HEK293 (cell line): ENCODE data around the gene CKMT2.

Experiments
- CTCF ChIA-PET: fragments of 350-600 bp; formaldehyde crosslinking; extraction: SDS; loops from one replicate; lab custom pipeline; 2021; ENCODE audit warnings: antibody characterized with exemption; lab: Yijun Ruan, JAX
- POLR2A ChIA-PET: fragments of 300-600 bp; formaldehyde crosslinking; extraction: SDS; loops from one replicate; lab custom pipeline; 2020; ENCODE audit warnings: antibody characterized with exemption, inconsistent platforms; lab: Yijun Ruan, JAX
- H3K27ac ChIP-seq: fragments of 200-500 bp; sonication (Bioruptor generic); 2 replicates; pipeline ENCODE4 v1.5.1; 2014; ENCODE audit warnings: low read depth, low read length, control low read depth, inconsistent platforms; ENCODE audit errors: extremely low read depth
- H3K36me3 ChIP-seq, 2 experiments: fragments of 200-500 bp in 1 of 2; sonication (Bioruptor generic) in 1 of 2; 1 replicate in 1 of 2; 2 replicates in 1 of 2; pipeline ENCODE4 v1.5.1; 2014 to 2017; ENCODE audit warnings: inconsistent platforms in 2 of 2, low read length in 2 of 2; ENCODE audit not compliant: control insufficient read depth in 2 of 2, insufficient read depth in 1 of 2
- H3K4me1 ChIP-seq: fragments of 200-500 bp; sonication (Bioruptor generic); 2 replicates; pipeline ENCODE4 v1.5.1; 2014; ENCODE audit warnings: mild to moderate bottlenecking, low read length, inconsistent platforms; ENCODE audit not compliant: control insufficient read depth, insufficient read depth
- H3K4me3 ChIP-seq: 2 replicates; pipeline ENCODE4 v1.5.1; 2011; ENCODE audit warnings: low read depth, mild to moderate bottlenecking, control low read depth, low read length, moderate library complexity
- H3K9me3 ChIP-seq: fragments of 200-500 bp; sonication (Bioruptor generic); 2 replicates; pipeline ENCODE4 v1.5.1; 2014; ENCODE audit warnings: low read depth, low read length, inconsistent platforms; ENCODE audit not compliant: control insufficient read depth, insufficient read depth
- FEZF1 ChIP-seq: fragments of 450-650 bp; formaldehyde crosslinking; IDR thresholded peaks from 2 replicates; pipeline ENCODE4 v1.5.1; 2016; ENCODE audit warnings: missing biosample characterization, missing genetic modification characterization
- GLIS1 ChIP-seq: fragments of 450-650 bp; formaldehyde crosslinking; IDR thresholded peaks from 2 replicates; pipeline ENCODE4 v1.5.1; 2016; ENCODE audit warnings: missing biosample characterization, missing genetic modification characterization
- SCRT2 ChIP-seq: fragments of 450-650 bp; formaldehyde crosslinking; IDR thresholded peaks from 2 replicates; pipeline ENCODE4 v1.5.1; 2016; ENCODE audit warnings: missing biosample characterization, missing genetic modification characterization
- YY1 ChIP-seq: fragments of 450-650 bp; formaldehyde crosslinking; IDR thresholded peaks from 2 replicates; pipeline ENCODE4 v1.5.1; 2018; ENCODE audit warnings: missing biosample characterization, missing genetic modification characterization
- ZBTB17 ChIP-seq: fragments of 450-650 bp; formaldehyde crosslinking; IDR thresholded peaks from 2 replicates; pipeline ENCODE4 v1.5.1; 2016; ENCODE audit warnings: missing biosample characterization, missing genetic modification characterization
- ZFP37 ChIP-seq: fragments of 450-650 bp; formaldehyde crosslinking; IDR thresholded peaks from 2 replicates; pipeline ENCODE4 v1.5.1; 2016; ENCODE audit warnings: missing biosample characterization, missing genetic modification characterization
- ZNF121 ChIP-seq: fragments of 450-650 bp; formaldehyde crosslinking; IDR thresholded peaks from 2 replicates; pipeline ENCODE4 v1.5.1; 2016; ENCODE audit warnings: missing biosample characterization, missing genetic modification characterization
- ZNF157 ChIP-seq: fragments of 450-650 bp; formaldehyde crosslinking; IDR thresholded peaks from 2 replicates; pipeline ENCODE4 v1.5.1; 2016; ENCODE audit warnings: missing biosample characterization, missing genetic modification characterization
- ZNF202 ChIP-seq: fragments of 450-650 bp; formaldehyde crosslinking; IDR thresholded peaks from 2 replicates; pipeline ENCODE4 v1.5.1; 2016; ENCODE audit warnings: missing biosample characterization, missing genetic modification characterization, borderline replicate concordance
- ZNF335 ChIP-seq: fragments of 450-650 bp; formaldehyde crosslinking; conservative IDR thresholded peaks from 2 replicates; pipeline ENCODE4 v1.5.1; 2016; ENCODE audit warnings: missing biosample characterization, missing genetic modification characterization
- ZNF350 ChIP-seq: fragments of 450-650 bp; formaldehyde crosslinking; IDR thresholded peaks from 2 replicates; pipeline ENCODE4 v1.5.0; 2017; ENCODE audit warnings: missing biosample characterization, mild to moderate bottlenecking, missing genetic modification characterization
- ZNF391 ChIP-seq: fragments of 450-650 bp; formaldehyde crosslinking; IDR thresholded peaks from 2 replicates; pipeline ENCODE4 v1.5.1; 2016; ENCODE audit warnings: low read depth, missing biosample characterization, missing genetic modification characterization, borderline replicate concordance
- ZNF529 ChIP-seq: fragments of 450-650 bp; formaldehyde crosslinking; IDR thresholded peaks from 2 replicates; pipeline ENCODE4 v1.5.1; 2017; ENCODE audit warnings: missing genetic modification characterization, missing biosample characterization; ENCODE audit not compliant: insufficient replicate concordance
- ZNF610 ChIP-seq: fragments of 450-650 bp; formaldehyde crosslinking; IDR thresholded peaks from 2 replicates; pipeline ENCODE4 v1.5.1; 2016; ENCODE audit warnings: missing biosample characterization, missing genetic modification characterization, borderline replicate concordance
- ZNF629 ChIP-seq: fragments of 450-650 bp; formaldehyde crosslinking; IDR thresholded peaks from 2 replicates; pipeline ENCODE4 v1.5.1; 2017; ENCODE audit warnings: missing biosample characterization, missing genetic modification characterization
- ZSCAN23 ChIP-seq: fragments of 450-650 bp; formaldehyde crosslinking; IDR thresholded peaks from 2 replicates; pipeline ENCODE4 v1.5.1; 2016; ENCODE audit warnings: missing biosample characterization, missing genetic modification characterization
- TF ChIP-seq, protein P1 (sequence below): fragments of 450-650 bp; formaldehyde crosslinking; IDR thresholded peaks from 2 replicates; pipeline ENCODE4 v1.5.1; 2016; ENCODE audit warnings: missing biosample characterization, missing genetic modification characterization
- TF ChIP-seq, protein P2 (sequence below): fragments of 450-650 bp; formaldehyde crosslinking; IDR thresholded peaks from 2 replicates; pipeline ENCODE4 v1.5.1; 2017; ENCODE audit warnings: missing biosample characterization, missing genetic modification characterization
- TF ChIP-seq, protein P3 (sequence below): fragments of 450-650 bp; formaldehyde crosslinking; IDR thresholded peaks from 2 replicates; pipeline ENCODE4 v1.5.1; 2016; ENCODE audit warnings: missing biosample characterization, missing genetic modification characterization, borderline replicate concordance
- TF ChIP-seq, protein P4 (sequence below): fragments of 450-650 bp; formaldehyde crosslinking; IDR thresholded peaks from 2 replicates; pipeline ENCODE4 v1.5.1; 2016; ENCODE audit warnings: missing biosample characterization, missing genetic modification characterization

Gene CKMT2

DNA sequence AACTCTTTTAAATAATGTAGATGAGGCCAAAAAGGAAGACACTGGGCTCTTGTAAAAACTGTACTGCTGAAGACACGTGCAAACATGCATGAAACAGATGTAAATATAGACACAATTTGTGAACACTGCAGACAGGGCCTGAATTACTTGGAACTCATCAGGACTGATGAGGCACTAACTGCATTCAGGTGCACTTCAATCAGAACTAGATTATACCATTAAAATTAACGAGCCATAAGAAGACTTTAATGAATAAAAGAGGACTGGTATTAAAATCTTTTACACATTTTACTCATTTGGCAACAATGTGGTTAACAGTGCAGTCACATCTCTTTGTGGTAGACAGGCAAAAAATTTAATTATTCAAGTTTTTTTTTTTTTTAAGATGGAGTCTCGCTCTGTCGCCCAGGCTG lies 54.9 kb downstream of the CKMT2 start:
- ChIA-PET POLR2A (no interaction called here), CTCF (interaction anchor here (1.7 kb wide), 1 partner anchor 12 kb away, joined by 7 read pairs; no protein-coding TSS in a partner anchor)
- H3K27ac ChIP-seq = no peak overlapping the region

DNA sequence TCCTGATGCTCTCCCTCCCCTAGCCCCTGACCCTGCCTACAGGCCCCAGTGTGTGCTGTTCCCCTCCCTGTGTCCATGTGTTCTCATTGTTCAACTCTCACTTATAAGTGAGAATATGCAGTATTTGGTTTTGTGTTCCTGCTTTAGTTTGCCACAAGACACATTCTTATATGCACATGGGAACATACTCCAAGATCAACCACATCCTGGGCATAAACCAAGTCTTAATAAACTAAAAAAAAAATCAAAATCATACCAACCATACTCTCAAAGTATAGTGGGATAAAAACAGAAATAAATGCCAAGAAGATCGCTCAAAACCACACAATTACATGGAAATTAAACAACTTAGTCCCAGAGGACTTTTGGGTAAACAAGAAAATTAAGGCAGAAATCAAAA lies 57.0 kb downstream of the CKMT2 start:
- no peak overlapping the region for H3K27ac ChIP-seq
- ChIA-PET POLR2A (no interaction called here), CTCF (no interaction called here)
- H3K36me3 ChIP-seq = peaks cover 0 to 6% of the 10 kb centered on the region in 2 experiments; a peak in 2 of 3 replicates
- no peak for TF ChIP-seq ZNF335 (tag by site-specific recombination)
- H3K4me3 ChIP-seq = no peak overlapping the region
- no peaks in the 10 kb centered on the region for H3K4me1 ChIP-seq
- H3K9me3 ChIP-seq = no peaks in the 10 kb centered on the region

More for the DNA sequence above, 54.9 kb downstream of the CKMT2 start:
- no peaks in the 10 kb centered on the region for H3K9me3 ChIP-seq
- TF ChIP-seq ZNF121 = no peak
- no peak for TF ChIP-seq ZBTB17
- no peak for TF ChIP-seq SCRT2
- no peak for TF ChIP-seq ZNF610
- TF ChIP-seq, protein P1, sequence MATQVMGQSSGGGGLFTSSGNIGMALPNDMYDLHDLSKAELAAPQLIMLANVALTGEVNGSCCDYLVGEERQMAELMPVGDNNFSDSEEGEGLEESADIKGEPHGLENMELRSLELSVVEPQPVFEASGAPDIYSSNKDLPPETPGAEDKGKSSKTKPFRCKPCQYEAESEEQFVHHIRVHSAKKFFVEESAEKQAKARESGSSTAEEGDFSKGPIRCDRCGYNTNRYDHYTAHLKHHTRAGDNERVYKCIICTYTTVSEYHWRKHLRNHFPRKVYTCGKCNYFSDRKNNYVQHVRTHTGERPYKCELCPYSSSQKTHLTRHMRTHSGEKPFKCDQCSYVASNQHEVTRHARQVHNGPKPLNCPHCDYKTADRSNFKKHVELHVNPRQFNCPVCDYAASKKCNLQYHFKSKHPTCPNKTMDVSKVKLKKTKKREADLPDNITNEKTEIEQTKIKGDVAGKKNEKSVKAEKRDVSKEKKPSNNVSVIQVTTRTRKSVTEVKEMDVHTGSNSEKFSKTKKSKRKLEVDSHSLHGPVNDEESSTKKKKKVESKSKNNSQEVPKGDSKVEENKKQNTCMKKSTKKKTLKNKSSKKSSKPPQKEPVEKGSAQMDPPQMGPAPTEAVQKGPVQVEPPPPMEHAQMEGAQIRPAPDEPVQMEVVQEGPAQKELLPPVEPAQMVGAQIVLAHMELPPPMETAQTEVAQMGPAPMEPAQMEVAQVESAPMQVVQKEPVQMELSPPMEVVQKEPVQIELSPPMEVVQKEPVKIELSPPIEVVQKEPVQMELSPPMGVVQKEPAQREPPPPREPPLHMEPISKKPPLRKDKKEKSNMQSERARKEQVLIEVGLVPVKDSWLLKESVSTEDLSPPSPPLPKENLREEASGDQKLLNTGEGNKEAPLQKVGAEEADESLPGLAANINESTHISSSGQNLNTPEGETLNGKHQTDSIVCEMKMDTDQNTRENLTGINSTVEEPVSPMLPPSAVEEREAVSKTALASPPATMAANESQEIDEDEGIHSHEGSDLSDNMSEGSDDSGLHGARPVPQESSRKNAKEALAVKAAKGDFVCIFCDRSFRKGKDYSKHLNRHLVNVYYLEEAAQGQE = no peak
- TF ChIP-seq ZNF391 (tag by site-specific recombination) = no peak
- no peaks in the 10 kb centered on the region for H3K4me1 ChIP-seq
- no peaks in the 10 kb centered on the region; a peak in 1 of 3 replicates for H3K36me3 ChIP-seq
- H3K4me3 ChIP-seq = no peak overlapping the region

DNA sequence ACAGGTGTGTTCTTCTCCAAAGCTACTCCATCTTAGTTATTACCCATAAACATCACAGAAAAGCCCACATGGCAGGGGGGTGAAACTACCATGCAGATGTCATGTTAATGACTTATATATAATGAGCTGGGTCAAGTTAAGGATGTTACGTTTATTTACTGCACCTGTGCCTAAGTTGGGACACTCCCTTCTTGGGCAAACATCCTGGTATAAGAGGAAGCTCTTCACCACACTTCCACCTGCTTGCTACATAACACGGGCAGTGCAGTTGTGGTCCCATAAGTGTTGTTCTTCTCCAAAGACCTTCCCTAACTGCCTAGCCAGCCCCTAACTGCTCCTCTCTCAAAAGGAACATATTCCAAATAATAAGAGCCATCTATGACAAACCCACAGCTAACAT lies 59.0 kb downstream of the CKMT2 start:
- CTCF ChIA-PET = interaction anchor here (1.0 kb wide), 1 partner anchor 934 kb away, joined by 4 read pairs; no protein-coding TSS in a partner anchor
- Histone ChIP-seq H3K27ac (no peak overlapping the region), H3K4me3 (no peak overlapping the region), H3K4me1 (no peaks in the 10 kb centered on the region), H3K9me3 (no peaks in the 10 kb centered on the region), H3K36me3 (peaks cover 0 to 6% of the 10 kb centered on the region in 2 experiments; a peak in 2 of 3 replicates)
- POLR2A ChIA-PET = interaction anchor here (1.5 kb wide), 1 partner anchor 10 kb away, joined by 3 read pairs; the partner anchor contains the start of gene ZCCHC9
- no peak for TF ChIP-seq ZFP37 (tag by site-specific recombination)
- TF ChIP-seq, protein P2, sequence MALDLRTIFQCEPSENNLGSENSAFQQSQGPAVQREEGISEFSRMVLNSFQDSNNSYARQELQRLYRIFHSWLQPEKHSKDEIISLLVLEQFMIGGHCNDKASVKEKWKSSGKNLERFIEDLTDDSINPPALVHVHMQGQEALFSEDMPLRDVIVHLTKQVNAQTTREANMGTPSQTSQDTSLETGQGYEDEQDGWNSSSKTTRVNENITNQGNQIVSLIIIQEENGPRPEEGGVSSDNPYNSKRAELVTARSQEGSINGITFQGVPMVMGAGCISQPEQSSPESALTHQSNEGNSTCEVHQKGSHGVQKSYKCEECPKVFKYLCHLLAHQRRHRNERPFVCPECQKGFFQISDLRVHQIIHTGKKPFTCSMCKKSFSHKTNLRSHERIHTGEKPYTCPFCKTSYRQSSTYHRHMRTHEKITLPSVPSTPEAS (tag by site-specific recombination) = no peak
- no peak for TF ChIP-seq YY1
- no peak for TF ChIP-seq ZNF629
- no peak for TF ChIP-seq ZNF529 (tag by site-specific recombination)
- TF ChIP-seq FEZF1 (tag by site-specific recombination) = no peak
- TF ChIP-seq ZNF202 (tag by site-specific recombination) = no peak
- TF ChIP-seq, protein P3, sequence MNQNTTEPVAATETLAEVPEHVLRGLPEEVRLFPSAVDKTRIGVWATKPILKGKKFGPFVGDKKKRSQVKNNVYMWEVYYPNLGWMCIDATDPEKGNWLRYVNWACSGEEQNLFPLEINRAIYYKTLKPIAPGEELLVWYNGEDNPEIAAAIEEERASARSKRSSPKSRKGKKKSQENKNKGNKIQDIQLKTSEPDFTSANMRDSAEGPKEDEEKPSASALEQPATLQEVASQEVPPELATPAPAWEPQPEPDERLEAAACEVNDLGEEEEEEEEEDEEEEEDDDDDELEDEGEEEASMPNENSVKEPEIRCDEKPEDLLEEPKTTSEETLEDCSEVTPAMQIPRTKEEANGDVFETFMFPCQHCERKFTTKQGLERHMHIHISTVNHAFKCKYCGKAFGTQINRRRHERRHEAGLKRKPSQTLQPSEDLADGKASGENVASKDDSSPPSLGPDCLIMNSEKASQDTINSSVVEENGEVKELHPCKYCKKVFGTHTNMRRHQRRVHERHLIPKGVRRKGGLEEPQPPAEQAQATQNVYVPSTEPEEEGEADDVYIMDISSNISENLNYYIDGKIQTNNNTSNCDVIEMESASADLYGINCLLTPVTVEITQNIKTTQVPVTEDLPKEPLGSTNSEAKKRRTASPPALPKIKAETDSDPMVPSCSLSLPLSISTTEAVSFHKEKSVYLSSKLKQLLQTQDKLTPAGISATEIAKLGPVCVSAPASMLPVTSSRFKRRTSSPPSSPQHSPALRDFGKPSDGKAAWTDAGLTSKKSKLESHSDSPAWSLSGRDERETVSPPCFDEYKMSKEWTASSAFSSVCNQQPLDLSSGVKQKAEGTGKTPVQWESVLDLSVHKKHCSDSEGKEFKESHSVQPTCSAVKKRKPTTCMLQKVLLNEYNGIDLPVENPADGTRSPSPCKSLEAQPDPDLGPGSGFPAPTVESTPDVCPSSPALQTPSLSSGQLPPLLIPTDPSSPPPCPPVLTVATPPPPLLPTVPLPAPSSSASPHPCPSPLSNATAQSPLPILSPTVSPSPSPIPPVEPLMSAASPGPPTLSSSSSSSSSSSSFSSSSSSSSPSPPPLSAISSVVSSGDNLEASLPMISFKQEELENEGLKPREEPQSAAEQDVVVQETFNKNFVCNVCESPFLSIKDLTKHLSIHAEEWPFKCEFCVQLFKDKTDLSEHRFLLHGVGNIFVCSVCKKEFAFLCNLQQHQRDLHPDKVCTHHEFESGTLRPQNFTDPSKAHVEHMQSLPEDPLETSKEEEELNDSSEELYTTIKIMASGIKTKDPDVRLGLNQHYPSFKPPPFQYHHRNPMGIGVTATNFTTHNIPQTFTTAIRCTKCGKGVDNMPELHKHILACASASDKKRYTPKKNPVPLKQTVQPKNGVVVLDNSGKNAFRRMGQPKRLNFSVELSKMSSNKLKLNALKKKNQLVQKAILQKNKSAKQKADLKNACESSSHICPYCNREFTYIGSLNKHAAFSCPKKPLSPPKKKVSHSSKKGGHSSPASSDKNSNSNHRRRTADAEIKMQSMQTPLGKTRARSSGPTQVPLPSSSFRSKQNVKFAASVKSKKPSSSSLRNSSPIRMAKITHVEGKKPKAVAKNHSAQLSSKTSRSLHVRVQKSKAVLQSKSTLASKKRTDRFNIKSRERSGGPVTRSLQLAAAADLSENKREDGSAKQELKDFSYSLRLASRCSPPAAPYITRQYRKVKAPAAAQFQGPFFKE (tag by site-specific recombination) = no peak
- no peak for TF ChIP-seq ZNF157 (tag by site-specific recombination)
- TF ChIP-seq, protein P4, sequence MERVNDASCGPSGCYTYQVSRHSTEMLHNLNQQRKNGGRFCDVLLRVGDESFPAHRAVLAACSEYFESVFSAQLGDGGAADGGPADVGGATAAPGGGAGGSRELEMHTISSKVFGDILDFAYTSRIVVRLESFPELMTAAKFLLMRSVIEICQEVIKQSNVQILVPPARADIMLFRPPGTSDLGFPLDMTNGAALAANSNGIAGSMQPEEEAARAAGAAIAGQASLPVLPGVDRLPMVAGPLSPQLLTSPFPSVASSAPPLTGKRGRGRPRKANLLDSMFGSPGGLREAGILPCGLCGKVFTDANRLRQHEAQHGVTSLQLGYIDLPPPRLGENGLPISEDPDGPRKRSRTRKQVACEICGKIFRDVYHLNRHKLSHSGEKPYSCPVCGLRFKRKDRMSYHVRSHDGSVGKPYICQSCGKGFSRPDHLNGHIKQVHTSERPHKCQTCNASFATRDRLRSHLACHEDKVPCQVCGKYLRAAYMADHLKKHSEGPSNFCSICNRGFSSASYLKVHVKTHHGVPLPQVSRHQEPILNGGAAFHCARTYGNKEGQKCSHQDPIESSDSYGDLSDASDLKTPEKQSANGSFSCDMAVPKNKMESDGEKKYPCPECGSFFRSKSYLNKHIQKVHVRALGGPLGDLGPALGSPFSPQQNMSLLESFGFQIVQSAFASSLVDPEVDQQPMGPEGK (tag by site-specific recombination) = no peak
- no peak for TF ChIP-seq GLIS1 (tag by site-specific recombination)
- TF ChIP-seq ZSCAN23 (tag by site-specific recombination) = no peak
- no peak for TF ChIP-seq ZNF350 (tag by site-specific recombination)
